Activated T-cell treated with anti-CD3 and anti-CD28 coated beads for 48 hours (primary cell): Measurements from ENCODE around the gene GDAP1L1.
A peak's percentile ranks its signal among the peaks of the same experiment; 100 is the strongest.
"Not testable (repeated sequence)": the region's sequence is repeated elsewhere in the genome, so short reads cannot be mapped to it uniquely, and the experiment has no call there.

Source experiments
- DNase-seq: peaks from one replicate; pipeline ENCODE4 v3.0.0-alpha.2; 2020; ENCODE audit warnings: low read depth

Gene GDAP1L1

GRCh38 chr20:44302736-44303135, 55.6 kb downstream of the GDAP1L1 start:
- DNase-seq = no peak

DNA sequence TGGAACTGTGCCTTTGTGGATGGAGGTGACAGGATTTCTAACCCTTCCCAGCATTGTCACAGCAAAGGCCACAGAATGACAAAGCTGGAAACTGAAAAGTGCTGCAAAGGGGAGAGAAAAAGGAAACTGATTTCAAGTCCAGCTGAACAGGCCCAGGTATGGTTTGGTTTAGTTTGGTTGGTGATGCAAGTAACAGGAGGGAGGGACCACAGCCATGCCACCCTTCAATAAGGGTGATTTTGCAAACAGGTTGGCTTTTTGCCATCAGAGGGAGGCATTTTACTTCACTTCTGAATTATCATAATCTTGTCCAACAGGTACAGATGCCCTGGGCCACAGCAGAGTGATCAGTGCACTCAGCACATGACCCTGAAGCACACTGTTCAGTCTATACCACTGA, 57.3 kb downstream of the GDAP1L1 start:
- no peak for DNase-seq

DNA sequence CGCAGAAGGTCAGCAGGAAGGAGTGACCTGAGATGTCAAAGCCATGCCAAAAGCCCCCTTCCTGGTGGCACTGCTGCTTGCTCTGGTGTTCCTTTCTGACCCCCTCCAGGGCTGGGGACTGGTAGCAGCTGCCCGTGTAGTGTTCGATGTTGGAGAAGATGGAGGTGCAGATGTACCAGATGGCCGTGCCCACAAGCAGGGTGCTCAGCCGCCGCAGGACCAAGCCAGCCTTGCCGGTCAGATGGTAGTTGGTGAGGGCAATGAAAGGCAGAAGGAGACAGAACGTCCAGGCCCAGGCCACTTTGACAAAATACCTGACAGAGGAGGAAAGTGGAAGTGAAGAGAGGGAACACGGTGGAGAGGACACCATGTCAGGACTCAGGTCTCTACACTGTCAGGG, 59.8 kb downstream of the GDAP1L1 start:
- no peak for DNase-seq

- DNase-seq = no peak
These were observed 62.9 kb downstream of the GDAP1L1 start for GRCh38 chr20:44309763-44310663.

GRCh38 chr20:44310664-44311639, 63.8 kb downstream of the GDAP1L1 start, which contains the start of gene FITM2:
Gene FITM2 (minus strand): TSS chr20:44311202. CDS start chr20:44311148, 54 bp downstream.
- peak; percentile 98 for DNase-seq

DNA sequence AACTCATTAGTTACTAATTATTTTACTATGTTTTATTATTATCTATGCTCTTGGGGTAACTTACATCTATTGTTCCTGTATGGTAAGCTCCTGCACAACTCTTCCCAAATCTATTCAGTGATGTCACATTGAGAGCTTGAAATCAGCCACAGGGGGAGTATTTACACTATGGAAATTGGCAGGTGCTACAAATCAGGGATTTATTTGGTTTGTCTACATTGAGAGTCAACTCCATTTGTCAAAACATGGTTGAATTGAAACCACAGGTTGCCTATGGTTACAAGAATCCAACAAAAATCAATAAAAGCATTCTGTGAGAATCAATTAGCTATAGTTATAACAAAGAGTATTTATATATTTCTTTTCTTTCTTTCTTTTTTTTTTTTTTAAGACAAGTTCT, 67.8 kb downstream of the GDAP1L1 start:
- DNase-seq = no peak

DNA sequence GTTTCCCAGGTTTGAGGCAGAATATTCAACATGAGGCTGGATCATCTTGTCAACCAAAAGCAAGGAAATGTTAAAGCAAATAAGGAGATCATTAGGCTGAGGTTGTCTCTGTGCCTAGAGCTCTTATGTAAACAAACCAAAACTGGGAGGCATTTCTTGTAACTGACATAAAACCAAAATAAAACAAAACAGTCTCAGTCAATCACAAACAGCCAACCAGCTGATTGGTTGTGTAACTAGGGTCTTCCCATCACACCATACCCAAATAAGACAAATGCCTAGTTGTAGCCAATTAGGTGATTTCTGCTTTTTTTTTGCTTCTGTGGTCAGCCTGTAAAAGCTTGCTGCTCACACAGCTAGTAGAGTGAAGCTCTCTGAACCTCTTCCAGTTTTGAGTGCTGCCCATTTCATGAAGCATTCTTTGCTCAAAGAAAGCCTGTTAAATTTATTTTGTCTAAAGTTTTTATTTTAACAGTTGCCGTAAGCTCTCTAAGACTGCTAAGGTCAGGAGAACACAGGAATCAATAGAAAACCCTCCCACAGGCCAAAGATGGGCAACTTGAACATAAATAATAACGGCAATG, 72.8 kb downstream of the GDAP1L1 start:
- no peak for DNase-seq

DNA sequence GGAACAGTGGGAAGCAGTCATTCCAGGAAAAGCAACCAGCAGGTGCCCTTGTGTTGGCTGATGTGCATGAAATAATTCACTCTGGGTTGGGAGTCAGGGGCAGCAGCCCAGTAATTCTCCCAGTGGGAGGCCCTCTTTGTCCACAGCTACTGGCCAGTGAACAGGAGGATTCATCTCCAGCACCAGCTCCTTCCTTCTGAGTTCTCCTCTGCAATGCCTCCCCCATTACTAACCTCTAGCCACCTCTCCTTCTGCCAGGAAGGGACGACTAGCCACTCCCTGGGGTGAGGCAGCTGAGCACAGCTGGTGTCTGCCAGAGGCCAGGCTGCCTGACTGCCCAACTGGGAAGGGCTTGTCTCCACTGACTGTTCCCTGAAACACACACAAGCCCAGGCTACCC, 77.2 kb downstream of the GDAP1L1 start:
- no peak for DNase-seq

GRCh38 chr20:44326391-44327159, 79.5 kb downstream of the GDAP1L1 start:
- DNase-seq = no peak

DNA sequence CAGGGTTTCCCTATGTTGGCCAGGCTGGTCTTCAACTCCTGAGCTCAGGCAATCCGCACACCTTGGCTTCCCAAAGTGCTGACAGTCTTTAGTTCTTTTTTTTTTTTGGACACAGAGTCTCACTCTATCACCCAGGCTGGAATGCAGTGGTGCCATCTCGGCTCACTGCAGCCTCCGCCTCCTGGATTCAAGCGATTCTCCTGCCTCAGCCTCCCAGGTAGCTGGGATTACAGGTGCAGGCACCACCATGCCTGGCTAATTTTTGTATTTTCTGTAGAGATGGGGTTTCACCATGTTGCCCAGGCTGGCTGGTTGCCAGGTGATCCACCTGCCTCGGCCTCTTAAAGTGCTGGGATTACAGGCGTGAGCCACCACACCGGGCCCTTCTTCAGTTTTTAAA, 80.6 kb downstream of the GDAP1L1 start:
- DNase-seq = not testable (repeated sequence)

DNA sequence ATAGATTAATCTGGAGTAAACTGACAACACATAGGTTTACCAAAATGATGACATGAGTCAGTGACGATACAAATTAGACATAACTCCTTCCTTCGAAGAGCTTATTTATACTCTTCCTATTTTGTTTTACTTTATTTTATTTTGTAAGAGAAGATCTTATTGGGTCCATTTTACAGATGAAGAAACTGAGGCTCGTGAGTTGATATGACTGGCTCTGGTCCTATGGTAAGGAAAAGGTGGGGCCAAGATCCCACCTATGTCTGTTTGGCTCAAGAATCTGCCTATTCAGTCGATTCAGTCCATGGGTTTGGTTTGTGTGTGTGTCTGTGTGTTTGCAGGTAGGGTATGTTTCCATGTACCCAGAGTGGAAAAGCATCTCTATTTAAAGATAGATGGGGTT, 81.3 kb downstream of the GDAP1L1 start:
- no peak for DNase-seq
